Endothelial cell of umbilical vein (primary cell): ENCODE data around the gene KCNMB4. TPM values are rescaled to one million over a fixed set of nuclear protein-coding genes. Genes with fewer than 3 reads are reported as not detected.

ENCODE experiments used
- BruUV-seq: library from RNA; stranded (reverse); fragments of 400-500 nt; replicated peaks from 2 replicates; lab custom pipeline; 2021; lab: Mats Ljungman, UMichigan
- CTCF ChIA-PET: fragments of 300-600, 350-600 bp; sonication (Branson Sonifier 250); formaldehyde crosslinking; loops from one replicate; lab custom pipeline; 2021; ENCODE audit warnings: antibody characterized with exemption, inconsistent platforms; lab: Charles Lee
- POLR2A ChIA-PET: fragments of 300-600, 350-600 bp; sonication (Branson Sonifier 250); formaldehyde crosslinking; loops from one replicate; lab custom pipeline; 2021; ENCODE audit warnings: antibody characterized with exemption, inconsistent platforms; lab: Charles Lee
- DNase-seq: peaks from one replicate; pipeline ENCODE4 v3.0.0-alpha.2; 2011; ENCODE audit warnings: low read depth, low spot score
- FAIRE-seq: peaks from 2 replicates; lab custom pipeline; 2011; peaks lifted over from hg19 to GRCh38; lab: Jason Lieb, UNC
- H2AFZ ChIP-seq: 2 replicates; pipeline ENCODE4 v1.6.0; 2012; ENCODE audit warnings: low read depth, low read length, control low read depth, inconsistent platforms
- H3K27ac ChIP-seq: 2 replicates; pipeline ENCODE4 v1.5.1; 2011; ENCODE audit warnings: low read depth, mild to moderate bottlenecking, control low read depth, low read length, moderate library complexity; ENCODE audit not compliant: insufficient read depth
- H3K27me3 ChIP-seq, 2 experiments: 2 replicates each; pipeline versions ENCODE4 v1.6.0 to v1.6.1; 2011; ENCODE audit warnings: low read length in 2 of 2, mixed read lengths in 1 of 2; ENCODE audit not compliant: control insufficient read depth in 2 of 2, insufficient read depth in 2 of 2
- H3K36me3 ChIP-seq, 2 experiments: 2 replicates in 1 of 2; 3 replicates in 1 of 2; pipeline ENCODE4 v1.5.1; 2011; ENCODE audit warnings: low read length in 2 of 2, mild to moderate bottlenecking in 1 of 2, moderate library complexity in 1 of 2; ENCODE audit not compliant: control insufficient read depth in 2 of 2, insufficient read depth in 2 of 2; ENCODE audit errors: extremely low read depth in 1 of 2
- H3K4me1 ChIP-seq: 3 replicates; pipeline ENCODE4 v1.5.1; 2011; ENCODE audit warnings: mild to moderate bottlenecking, low read length; ENCODE audit not compliant: control insufficient read depth, insufficient read depth; ENCODE audit errors: extremely low read depth
- H3K4me2 ChIP-seq: 2 replicates; pipeline ENCODE4 v1.6.1; 2011; ENCODE audit warnings: low read length, control low read depth, mixed read lengths; ENCODE audit not compliant: insufficient read depth
- H3K4me3 ChIP-seq, 3 experiments: fragments of 200-600 bp in 1 of 3; sonication (generic), shearing (Covaris generic) in 1 of 3; replicated peaks in 1 of 3; 2 replicates each; pipeline ENCODE4 v1.5.1; 2011 to 2016; ENCODE audit warnings: control low read depth in 3 of 3, low read length in 3 of 3, mild to moderate bottlenecking in 2 of 3, inconsistent platforms in 1 of 3, low read depth in 1 of 3, moderate library complexity in 1 of 3; ENCODE audit not compliant: insufficient read depth in 1 of 3
- H3K79me2 ChIP-seq: 2 replicates; pipeline ENCODE4 v1.6.0; 2012; ENCODE audit warnings: low read length, inconsistent platforms; ENCODE audit not compliant: control insufficient read depth, insufficient read depth
- H3K9ac ChIP-seq: replicated peaks from 2 replicates; pipeline ENCODE3; 2011; ENCODE audit warnings: low read length, control low read depth; ENCODE audit not compliant: insufficient read depth; ENCODE audit errors: extremely low read depth
- H3K9me1 ChIP-seq: replicated peaks from 3 replicates; pipeline ENCODE4 v1.6.0; 2011; ENCODE audit warnings: mild to moderate bottlenecking, low read length; ENCODE audit not compliant: control insufficient read depth, insufficient read depth; ENCODE audit errors: extremely low read depth
- H3K9me3 ChIP-seq: replicated peaks from 2 replicates; pipeline ENCODE4 v1.5.1; 2012; ENCODE audit warnings: low read length, inconsistent platforms; ENCODE audit not compliant: control insufficient read depth, insufficient read depth
- H4K20me1 ChIP-seq: replicated peaks from 2 replicates; pipeline ENCODE3; 2011; ENCODE audit warnings: mild to moderate bottlenecking, low read length; ENCODE audit not compliant: control insufficient read depth, insufficient read depth; ENCODE audit errors: extremely low read depth
- EZH2 ChIP-seq: IDR thresholded peaks from 2 replicates; pipeline ENCODE4 v1.6.1; 2012; ENCODE audit warnings: borderline replicate concordance, low read depth, mild to moderate bottlenecking, moderate library complexity, low read length, inconsistent platforms; ENCODE audit not compliant: severe bottlenecking
- FOS ChIP-seq: IDR thresholded peaks from 2 replicates; pipeline ENCODE4 v1.6.1; 2011; ENCODE audit warnings: mild to moderate bottlenecking, low read length, moderate library complexity, borderline replicate concordance; ENCODE audit not compliant: insufficient read depth
- GATA2 ChIP-seq: IDR thresholded peaks from 2 replicates; pipeline ENCODE4 v1.7.0; 2011; ENCODE audit warnings: low read depth, mild to moderate bottlenecking, moderate library complexity, mixed read lengths, low read length; ENCODE audit not compliant: insufficient read length, insufficient read depth
- JUN ChIP-seq: IDR thresholded peaks from 2 replicates; pipeline ENCODE4 v1.6.1; 2011; ENCODE audit warnings: borderline replicate concordance, low read depth; ENCODE audit not compliant: insufficient read length, insufficient read depth
- MYC ChIP-seq: IDR thresholded peaks from one replicate; pipeline ENCODE4 v1.6.1; 2011; ENCODE audit warnings: mild to moderate bottlenecking, low read depth, low read length
- POLR2A ChIP-seq: IDR thresholded peaks from 2 replicates; pipeline ENCODE4 v1.6.1; 2012; ENCODE audit warnings: low read depth, mild to moderate bottlenecking, control low read depth, low read length
- POLR2AphosphoS5 ChIP-seq: IDR thresholded peaks from 2 replicates; pipeline ENCODE4 v1.6.1; 2012; ENCODE audit warnings: low read depth, mild to moderate bottlenecking, control low read depth, low read length, moderate library complexity; ENCODE audit not compliant: insufficient read depth
- dilution Hi-C: fragments of 300-500 bp; cut with MboI; formaldehyde crosslinking; loops from one replicate; pipeline ENCODE4 v1.15.0; 2019; ENCODE audit warnings: low sequenced_read_pairs; ENCODE audit not compliant: extremely low pct_ligation_motif_present
- intact Hi-C: fragments of 100-400 bp; cut with micrococcal nuclease; formaldehyde crosslinking; loops from one replicate; pipeline ENCODE4 v1.10.0; 2022
- polyA plus RNA-seq, 4 experiments: library from polyadenylated mRNA; depleted of rRNA in 3 of 4; stranded (reverse) in 3 of 4; unstranded in 1 of 4; fragments of >200 nt; gene quantifications; 2 replicates each; pipeline versions ENCODE4 v1.2.1 to v1.2.3, GENCODE V29; 2011 to 2012; ENCODE audit warnings: missing spikeins in 1 of 4
- total RNA-seq: library from RNA; stranded (reverse); gene quantifications from 2 replicates; pipeline ENCODE4 v1.2.3, GENCODE V29; 2021
- TF ChIP-seq, protein P1 (sequence below), 2 donors: IDR thresholded peaks; 1 replicate in 1 of 2; 2 replicates in 1 of 2; pipeline ENCODE4 v1.5.1; 2011; ENCODE audit warnings: low read length in 2 of 2, mild to moderate bottlenecking in 2 of 2, moderate library complexity in 2 of 2, control low read depth in 1 of 2, inconsistent platforms in 1 of 2, low read depth in 1 of 2; ENCODE audit not compliant: insufficient read depth in 1 of 2; ENCODE audit errors: extremely low read depth in 1 of 2
- TF ChIP-seq, protein P2 (sequence below): IDR thresholded peaks from 2 replicates; pipeline ENCODE4 v1.6.1; 2011; ENCODE audit not compliant: insufficient read depth, insufficient read length

The KCNMB4 gene
- total and polyA plus RNA-seq, 2 donors (not counting 3 experiments of a cell fraction or from before 2014, with no cell fraction given), result 0.97 to 2.0 TPM

DNA sequence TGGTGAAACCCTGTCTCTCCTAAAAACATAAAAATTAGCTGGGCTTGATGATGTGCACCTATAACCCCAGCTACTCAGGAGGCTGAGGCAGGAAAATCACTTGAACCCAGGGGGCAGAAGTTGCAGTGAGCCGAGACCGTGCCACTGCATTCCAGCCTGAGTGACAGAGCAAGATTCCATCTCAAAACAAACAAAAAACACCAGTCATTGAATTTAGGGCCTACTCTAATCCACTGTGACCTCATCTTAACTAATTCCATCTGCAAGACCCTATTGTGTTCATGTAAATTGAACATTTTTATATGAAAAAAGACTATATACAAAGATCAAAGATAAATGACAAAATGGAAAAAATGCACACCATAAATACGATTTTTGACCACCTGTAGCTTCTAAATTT lies 17.8 kb downstream of the KCNMB4 start:
- Histone ChIP-seq H2AFZ (no peak overlapping the region), H4K20me1 (no peaks in the 10 kb centered on the region), H3K9ac (no peak overlapping the region), H3K4me1 (no peaks in the 10 kb centered on the region), H3K27ac (no peak overlapping the region), H3K9me3 (no peaks in the 10 kb centered on the region), H3K4me2 (no peak overlapping the region), H3K9me1 (no peaks in the 10 kb centered on the region), H3K4me3 (no peak overlapping the region), H3K79me2 (no peaks in the 10 kb centered on the region), H3K36me3 (no peaks in the 10 kb centered on the region), H3K27me3 (no peaks in the 10 kb centered on the region)
- no TSS peak for BruUV-seq
- DNase-seq, result no peak
- ChIA-PET CTCF (no interaction called here), POLR2A (no interaction called here)
- intact Hi-C loops (no loop called here), dilution Hi-C loops (no loop called here)
- TF ChIP-seq JUN (no peak), POLR2AphosphoS5 (no peak), FOS (no peak)
- TF ChIP-seq, protein P1, sequence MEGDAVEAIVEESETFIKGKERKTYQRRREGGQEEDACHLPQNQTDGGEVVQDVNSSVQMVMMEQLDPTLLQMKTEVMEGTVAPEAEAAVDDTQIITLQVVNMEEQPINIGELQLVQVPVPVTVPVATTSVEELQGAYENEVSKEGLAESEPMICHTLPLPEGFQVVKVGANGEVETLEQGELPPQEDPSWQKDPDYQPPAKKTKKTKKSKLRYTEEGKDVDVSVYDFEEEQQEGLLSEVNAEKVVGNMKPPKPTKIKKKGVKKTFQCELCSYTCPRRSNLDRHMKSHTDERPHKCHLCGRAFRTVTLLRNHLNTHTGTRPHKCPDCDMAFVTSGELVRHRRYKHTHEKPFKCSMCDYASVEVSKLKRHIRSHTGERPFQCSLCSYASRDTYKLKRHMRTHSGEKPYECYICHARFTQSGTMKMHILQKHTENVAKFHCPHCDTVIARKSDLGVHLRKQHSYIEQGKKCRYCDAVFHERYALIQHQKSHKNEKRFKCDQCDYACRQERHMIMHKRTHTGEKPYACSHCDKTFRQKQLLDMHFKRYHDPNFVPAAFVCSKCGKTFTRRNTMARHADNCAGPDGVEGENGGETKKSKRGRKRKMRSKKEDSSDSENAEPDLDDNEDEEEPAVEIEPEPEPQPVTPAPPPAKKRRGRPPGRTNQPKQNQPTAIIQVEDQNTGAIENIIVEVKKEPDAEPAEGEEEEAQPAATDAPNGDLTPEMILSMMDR (IDR thresholded peaks at IDR 0.05; ENCODE audit: extremely low read depth in 1 of 2, insufficient read depth in 1 of 2, low read depth in 1 of 2, low read length in 2 of 2), result no peak
- no peak for FAIRE-seq

DNA sequence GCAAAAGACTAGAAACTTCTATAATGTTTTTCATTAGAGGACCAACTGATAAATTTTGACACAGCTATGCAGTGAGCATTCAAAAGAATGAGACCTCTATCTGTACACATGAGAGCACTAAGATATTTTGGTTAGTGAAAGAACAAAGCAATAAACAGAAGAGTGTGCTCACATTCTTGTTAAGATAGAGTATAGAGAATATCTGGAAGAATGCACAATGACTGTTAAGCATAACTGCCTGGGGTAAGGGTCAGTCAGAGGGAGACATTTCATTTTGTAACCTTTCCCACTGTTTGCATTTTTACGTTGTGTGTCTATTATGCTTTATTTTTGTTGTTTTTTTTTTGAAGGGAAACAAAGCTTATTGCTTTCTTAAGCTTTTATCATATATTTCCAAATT lies 20.7 kb downstream of the KCNMB4 start:
- no peak overlapping the region for H3K9ac ChIP-seq
- H4K20me1 ChIP-seq, result no peaks in the 10 kb centered on the region
- no peaks in the 10 kb centered on the region for H3K79me2 ChIP-seq
- no peaks in the 10 kb centered on the region for H3K9me1 ChIP-seq
- H3K4me1 ChIP-seq, result no peaks in the 10 kb centered on the region
- intact Hi-C loops (no loop called here), dilution Hi-C loops (no loop called here)
- H3K27me3 ChIP-seq, result no peaks in the 10 kb centered on the region
- no peak overlapping the region for H3K4me3 ChIP-seq
- DNase-seq (no peak), FAIRE-seq (no peak)
- H3K27ac ChIP-seq, result no peak overlapping the region
- TF ChIP-seq POLR2A (no peak), GATA2 (no peak), MYC (no peak), FOS (no peak), JUN (no peak), EZH2 (no peak), POLR2AphosphoS5 (no peak)
- TF ChIP-seq, protein P2, sequence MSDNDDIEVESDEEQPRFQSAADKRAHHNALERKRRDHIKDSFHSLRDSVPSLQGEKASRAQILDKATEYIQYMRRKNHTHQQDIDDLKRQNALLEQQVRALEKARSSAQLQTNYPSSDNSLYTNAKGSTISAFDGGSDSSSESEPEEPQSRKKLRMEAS, result no peak
- TF ChIP-seq, protein P1 (IDR thresholded peaks at IDR 0.05; ENCODE audit: extremely low read depth in 1 of 2, insufficient read depth in 1 of 2, low read depth in 1 of 2, low read length in 2 of 2), result no peak
- CTCF ChIA-PET, result interaction anchor here (1.5 kb wide), 1 partner anchor 21 kb away, joined by 3 read pairs; no protein-coding TSS in a partner anchor
- H3K36me3 ChIP-seq, result no peaks in the 10 kb centered on the region
- no TSS peak for BruUV-seq
- POLR2A ChIA-PET, result no interaction called here
- no peak overlapping the region for H3K4me2 ChIP-seq
- no peaks in the 10 kb centered on the region for H3K9me3 ChIP-seq
- H2AFZ ChIP-seq, result no peak overlapping the region
